Osteoblast (primary cell): ENCODE data around the gene SP2. TPM values are rescaled to one million over a fixed set of nuclear protein-coding genes. Genes with fewer than 3 reads are reported as not detected.
A peak's percentile ranks its signal among the peaks of the same experiment; 100 is the strongest.

ENCODE experiments used
- DNase-seq: peaks from one replicate; pipeline ENCODE4 v3.0.0; 2011; ENCODE audit warnings: low spot score, mixed read lengths; ENCODE audit not compliant: insufficient read length; ENCODE audit errors: missing footprints
- H2AFZ ChIP-seq: 2 replicates; pipeline ENCODE4 v1.6.0; 2011; ENCODE audit warnings: mild to moderate bottlenecking, low read length
- H3K27ac ChIP-seq: 2 replicates; pipeline ENCODE4 v1.5.1; 2011; ENCODE audit warnings: mild to moderate bottlenecking, low read depth, low read length, moderate library complexity
- H3K27me3 ChIP-seq: 2 replicates; pipeline ENCODE4 v1.6.0; 2012; ENCODE audit warnings: mild to moderate bottlenecking, control low read depth, inconsistent platforms, low read length, moderate library complexity; ENCODE audit not compliant: insufficient read depth
- H3K36me3 ChIP-seq: 2 replicates; pipeline ENCODE4 v1.5.1; 2011; ENCODE audit warnings: mild to moderate bottlenecking, low read length, control low read depth, moderate library complexity; ENCODE audit not compliant: insufficient read depth
- H3K4me1 ChIP-seq: 2 replicates; pipeline ENCODE4 v1.5.1; 2011; ENCODE audit warnings: mild to moderate bottlenecking, low read length, control low read depth, moderate library complexity; ENCODE audit not compliant: insufficient read depth
- H3K4me2 ChIP-seq: 2 replicates; pipeline ENCODE4 v1.6.0; 2011; ENCODE audit warnings: mild to moderate bottlenecking, low read length; ENCODE audit not compliant: insufficient read depth
- H3K4me3 ChIP-seq: fragments of 200-600 bp; sonication (generic); 3 replicates; pipeline ENCODE4 v1.5.1; 2012; ENCODE audit warnings: mild to moderate bottlenecking, low read length, inconsistent platforms; ENCODE audit not compliant: insufficient read depth
- H3K79me2 ChIP-seq: 2 replicates; pipeline ENCODE4 v1.6.0; 2012; ENCODE audit warnings: mild to moderate bottlenecking, low read length, control low read depth, inconsistent platforms; ENCODE audit not compliant: insufficient read depth
- H3K9me3 ChIP-seq: 2 replicates; pipeline ENCODE4 v1.5.1; 2011; ENCODE audit warnings: low read depth, low read length, control low read depth
- H4K20me1 ChIP-seq: 2 replicates; pipeline ENCODE4 v1.6.0; 2012; ENCODE audit warnings: mild to moderate bottlenecking, low read length, control low read depth; ENCODE audit not compliant: insufficient read depth
- total RNA-seq: library from RNA; depleted of rRNA; stranded (reverse); fragments of >200 nt; gene quantifications from 2 replicates; pipeline ENCODE4 v1.2.3, GENCODE V29; 2012
- TF ChIP-seq, protein P1 (sequence below): IDR thresholded peaks from 2 replicates; pipeline ENCODE4 v1.5.1; 2011; ENCODE audit warnings: mild to moderate bottlenecking, low read depth, low read length, moderate library complexity; ENCODE audit errors: extremely low read depth

Gene SP2
- total RNA-seq, 1 donor, result 2.5 TPM

DNA sequence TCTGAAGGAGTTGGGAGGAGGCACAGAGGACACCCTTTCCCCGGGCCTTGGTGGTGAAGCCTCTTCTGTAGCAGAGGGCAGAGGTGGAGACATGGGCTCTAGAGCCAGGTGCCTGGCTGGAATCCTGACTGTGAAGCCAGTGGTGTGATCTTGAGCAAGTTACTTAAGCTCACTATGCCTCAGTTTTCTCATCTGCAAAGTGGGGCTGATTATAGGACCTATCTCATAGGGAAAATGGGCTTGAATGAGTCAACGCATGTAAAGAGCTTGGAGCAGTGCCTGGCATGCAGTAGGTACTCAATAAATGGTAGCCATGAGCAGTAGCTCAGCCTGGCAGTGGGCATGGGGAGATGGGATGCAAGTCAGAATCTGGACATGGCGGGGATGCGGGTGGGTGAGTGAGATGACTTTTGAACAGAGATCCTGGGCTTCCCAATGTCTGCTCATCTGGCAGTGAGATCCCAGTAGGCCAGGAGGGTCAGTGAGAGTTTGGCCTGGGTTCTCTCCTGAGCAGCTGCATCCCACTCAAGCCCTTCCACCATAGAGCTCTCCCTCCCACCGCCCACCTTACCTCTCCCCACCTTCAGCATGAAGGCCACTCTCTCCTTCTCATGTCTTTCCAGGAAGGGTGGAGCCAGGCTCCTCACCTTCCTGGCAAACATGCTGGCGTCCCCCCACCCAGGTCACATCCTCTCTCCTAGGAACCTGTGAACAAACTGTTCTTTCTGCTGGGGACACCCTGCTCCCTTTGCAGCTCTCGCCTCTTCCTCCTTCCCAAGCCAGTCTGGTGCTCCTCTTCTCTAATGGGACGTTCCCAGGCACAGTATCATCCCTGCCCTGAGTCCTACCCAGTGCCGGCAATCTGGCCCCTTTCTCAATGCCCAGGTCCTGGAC, 13.1 kb upstream of the SP2 start:
- no peak for DNase-seq
- TF ChIP-seq, protein P1, sequence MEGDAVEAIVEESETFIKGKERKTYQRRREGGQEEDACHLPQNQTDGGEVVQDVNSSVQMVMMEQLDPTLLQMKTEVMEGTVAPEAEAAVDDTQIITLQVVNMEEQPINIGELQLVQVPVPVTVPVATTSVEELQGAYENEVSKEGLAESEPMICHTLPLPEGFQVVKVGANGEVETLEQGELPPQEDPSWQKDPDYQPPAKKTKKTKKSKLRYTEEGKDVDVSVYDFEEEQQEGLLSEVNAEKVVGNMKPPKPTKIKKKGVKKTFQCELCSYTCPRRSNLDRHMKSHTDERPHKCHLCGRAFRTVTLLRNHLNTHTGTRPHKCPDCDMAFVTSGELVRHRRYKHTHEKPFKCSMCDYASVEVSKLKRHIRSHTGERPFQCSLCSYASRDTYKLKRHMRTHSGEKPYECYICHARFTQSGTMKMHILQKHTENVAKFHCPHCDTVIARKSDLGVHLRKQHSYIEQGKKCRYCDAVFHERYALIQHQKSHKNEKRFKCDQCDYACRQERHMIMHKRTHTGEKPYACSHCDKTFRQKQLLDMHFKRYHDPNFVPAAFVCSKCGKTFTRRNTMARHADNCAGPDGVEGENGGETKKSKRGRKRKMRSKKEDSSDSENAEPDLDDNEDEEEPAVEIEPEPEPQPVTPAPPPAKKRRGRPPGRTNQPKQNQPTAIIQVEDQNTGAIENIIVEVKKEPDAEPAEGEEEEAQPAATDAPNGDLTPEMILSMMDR, result no peak
- Histone ChIP-seq H2AFZ (peak overlapping the region; percentile 96), H3K27ac (peak overlapping the region; percentile 81), H3K79me2 (no peaks in the 10 kb centered on the region), H3K36me3 (no peaks in the 10 kb centered on the region), H3K4me2 (peak overlapping the region; percentile 85), H4K20me1 (no peaks in the 10 kb centered on the region), H3K9me3 (no peaks in the 10 kb centered on the region), H3K4me1 (peaks cover 29% of the 10 kb centered on the region), H3K27me3 (no peaks in the 10 kb centered on the region), H3K4me3 (peak overlapping the region; percentile 67)

DNA sequence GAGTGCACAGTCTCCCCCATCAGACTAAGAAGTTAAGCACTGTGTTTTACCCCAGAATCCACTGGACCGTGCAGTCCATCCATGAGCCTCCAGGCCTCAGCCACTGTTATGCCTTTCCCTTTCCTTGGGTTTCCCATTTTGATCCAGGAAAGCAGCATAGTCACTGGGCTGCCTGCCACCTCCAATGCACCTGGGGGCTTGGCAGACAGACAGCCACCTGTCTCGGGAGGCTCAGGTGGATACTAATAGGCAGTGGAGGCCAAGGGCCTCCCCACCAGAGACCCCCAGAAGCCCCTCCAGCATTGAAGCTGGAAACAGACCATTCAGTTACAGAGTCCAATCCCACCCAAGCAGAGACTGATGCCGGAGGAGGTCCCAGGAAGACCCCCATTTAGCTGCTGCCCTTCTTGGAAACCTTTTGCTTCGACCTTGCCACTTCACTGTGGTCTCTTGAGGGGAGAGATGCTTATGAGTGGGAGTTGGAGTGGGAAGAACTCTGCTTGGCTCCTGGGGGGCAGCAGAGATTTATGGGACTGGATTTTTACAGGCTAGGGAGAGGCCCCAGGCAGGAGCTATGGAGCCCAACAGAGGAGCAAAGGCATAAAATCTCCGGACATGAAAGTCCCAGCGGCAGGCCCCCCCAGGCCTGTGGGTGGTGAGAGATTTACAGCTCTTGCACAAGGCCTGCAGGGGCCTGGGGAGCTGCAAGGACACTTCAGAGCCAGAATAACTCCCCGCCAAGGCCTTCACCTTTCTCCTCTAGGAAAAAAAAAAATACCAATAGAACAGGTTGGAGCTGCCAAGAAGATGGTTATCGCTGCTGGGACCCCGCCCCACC, 12.2 kb upstream of the SP2 start:
- Histone ChIP-seq H3K27ac (no peak overlapping the region), H3K4me3 (no peak overlapping the region), H3K27me3 (no peaks in the 10 kb centered on the region), H3K79me2 (no peaks in the 10 kb centered on the region), H4K20me1 (no peaks in the 10 kb centered on the region), H3K9me3 (no peaks in the 10 kb centered on the region), H3K4me1 (peaks cover 21% of the 10 kb centered on the region), H2AFZ (no peak overlapping the region), H3K4me2 (no peak overlapping the region), H3K36me3 (no peaks in the 10 kb centered on the region)
- DNase-seq, result no peak
- TF ChIP-seq, protein P1, result no peak

DNA sequence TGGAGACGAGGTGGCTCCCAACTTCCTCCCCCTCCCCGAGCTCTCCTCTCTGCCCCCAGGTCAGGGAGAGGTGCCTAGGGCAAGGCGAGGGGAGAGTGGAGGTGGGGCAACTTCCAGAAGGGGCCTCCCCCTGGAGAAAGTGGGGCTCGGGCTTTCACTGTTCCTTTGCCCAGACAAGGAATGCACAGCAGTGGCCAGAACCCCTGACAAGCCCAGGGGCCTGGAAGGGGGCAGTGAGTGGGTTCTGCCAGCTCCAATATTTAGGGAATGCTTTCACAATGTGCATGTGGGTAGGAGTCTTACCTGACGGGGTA, 11.7 kb upstream of the SP2 start:
- no peak for DNase-seq
- H3K4me1 ChIP-seq, result peaks cover 15% of the 10 kb centered on the region
- no peaks in the 10 kb centered on the region for H4K20me1 ChIP-seq
- no peaks in the 10 kb centered on the region for H3K27me3 ChIP-seq
- H3K4me3 ChIP-seq, result no peak overlapping the region
- H3K4me2 ChIP-seq, result no peak overlapping the region
- no peaks in the 10 kb centered on the region for H3K9me3 ChIP-seq
- H3K27ac ChIP-seq, result no peak overlapping the region
- no peaks in the 10 kb centered on the region for H3K36me3 ChIP-seq
- no peaks in the 10 kb centered on the region for H3K79me2 ChIP-seq
- TF ChIP-seq, protein P1, result no peak
- no peak overlapping the region for H2AFZ ChIP-seq
